ENCODE data around the gene AP3B1. TPM values are rescaled to one million over a fixed set of nuclear protein-coding genes. Genes with fewer than 3 reads are reported as not detected.
A peak's percentile ranks its signal among the peaks of the same experiment; 100 is the strongest.

Gene AP3B1
- total and polyA plus RNA-seq, 2 experiments from 2014 or later = 32.1 to 46.3 TPM

DNA sequence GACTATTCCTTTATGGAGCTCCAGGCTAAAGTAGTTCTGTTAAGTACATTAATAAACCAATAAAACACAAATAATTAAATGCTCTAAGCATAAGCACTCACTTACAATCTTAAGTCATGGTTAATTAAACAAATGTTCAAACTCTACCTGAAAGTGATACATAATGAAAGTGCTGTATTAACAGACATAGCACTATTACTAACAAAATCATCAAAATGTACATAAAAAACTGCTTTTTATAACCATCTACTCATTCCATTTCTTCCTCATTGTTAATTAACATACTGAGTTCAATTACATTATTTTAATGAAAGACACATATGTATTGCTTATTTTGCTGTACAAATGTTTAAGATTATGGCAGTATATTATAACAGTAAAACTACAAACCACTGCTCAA, 107.3 kb downstream of the AP3B1 start (continued):
- TF ChIP-seq, protein P1, sequence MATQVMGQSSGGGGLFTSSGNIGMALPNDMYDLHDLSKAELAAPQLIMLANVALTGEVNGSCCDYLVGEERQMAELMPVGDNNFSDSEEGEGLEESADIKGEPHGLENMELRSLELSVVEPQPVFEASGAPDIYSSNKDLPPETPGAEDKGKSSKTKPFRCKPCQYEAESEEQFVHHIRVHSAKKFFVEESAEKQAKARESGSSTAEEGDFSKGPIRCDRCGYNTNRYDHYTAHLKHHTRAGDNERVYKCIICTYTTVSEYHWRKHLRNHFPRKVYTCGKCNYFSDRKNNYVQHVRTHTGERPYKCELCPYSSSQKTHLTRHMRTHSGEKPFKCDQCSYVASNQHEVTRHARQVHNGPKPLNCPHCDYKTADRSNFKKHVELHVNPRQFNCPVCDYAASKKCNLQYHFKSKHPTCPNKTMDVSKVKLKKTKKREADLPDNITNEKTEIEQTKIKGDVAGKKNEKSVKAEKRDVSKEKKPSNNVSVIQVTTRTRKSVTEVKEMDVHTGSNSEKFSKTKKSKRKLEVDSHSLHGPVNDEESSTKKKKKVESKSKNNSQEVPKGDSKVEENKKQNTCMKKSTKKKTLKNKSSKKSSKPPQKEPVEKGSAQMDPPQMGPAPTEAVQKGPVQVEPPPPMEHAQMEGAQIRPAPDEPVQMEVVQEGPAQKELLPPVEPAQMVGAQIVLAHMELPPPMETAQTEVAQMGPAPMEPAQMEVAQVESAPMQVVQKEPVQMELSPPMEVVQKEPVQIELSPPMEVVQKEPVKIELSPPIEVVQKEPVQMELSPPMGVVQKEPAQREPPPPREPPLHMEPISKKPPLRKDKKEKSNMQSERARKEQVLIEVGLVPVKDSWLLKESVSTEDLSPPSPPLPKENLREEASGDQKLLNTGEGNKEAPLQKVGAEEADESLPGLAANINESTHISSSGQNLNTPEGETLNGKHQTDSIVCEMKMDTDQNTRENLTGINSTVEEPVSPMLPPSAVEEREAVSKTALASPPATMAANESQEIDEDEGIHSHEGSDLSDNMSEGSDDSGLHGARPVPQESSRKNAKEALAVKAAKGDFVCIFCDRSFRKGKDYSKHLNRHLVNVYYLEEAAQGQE (IDR thresholded peaks at IDR 0.05; ENCODE audit: unreplicated experiment) = no peak
- no peak for TF ChIP-seq NANOG (IDR thresholded peaks at IDR 0.05; ENCODE audit: borderline replicate concordance)
- TF ChIP-seq CREB1 (CRISPR knock-in tag; IDR thresholded peaks at IDR 0.05; ENCODE audit: low read depth) = no peak
- no peak for TF ChIP-seq STAT1 (IDR thresholded peaks at IDR 0.05; ENCODE audit: unreplicated experiment)
- no peak for TF ChIP-seq ZNF331 (CRISPR knock-in tag; IDR thresholded peaks at IDR 0.05; ENCODE audit: low read depth)
- TF ChIP-seq ETS1 (IDR thresholded peaks at IDR 0.05) = no peak
- no peak for TF ChIP-seq POLR2AphosphoS5 (IDR thresholded peaks at IDR 0.05; ENCODE audit: low read depth)
- no peak for TF ChIP-seq EZH2 (IDR thresholded peaks at IDR 0.05; ENCODE audit: low read depth, unreplicated experiment)
- TF ChIP-seq ZNF114 (CRISPR knock-in tag; IDR thresholded peaks at IDR 0.05) = no peak
- TF ChIP-seq JUNB (IDR thresholded peaks at IDR 0.05; ENCODE audit: unreplicated experiment) = no peak

DNA sequence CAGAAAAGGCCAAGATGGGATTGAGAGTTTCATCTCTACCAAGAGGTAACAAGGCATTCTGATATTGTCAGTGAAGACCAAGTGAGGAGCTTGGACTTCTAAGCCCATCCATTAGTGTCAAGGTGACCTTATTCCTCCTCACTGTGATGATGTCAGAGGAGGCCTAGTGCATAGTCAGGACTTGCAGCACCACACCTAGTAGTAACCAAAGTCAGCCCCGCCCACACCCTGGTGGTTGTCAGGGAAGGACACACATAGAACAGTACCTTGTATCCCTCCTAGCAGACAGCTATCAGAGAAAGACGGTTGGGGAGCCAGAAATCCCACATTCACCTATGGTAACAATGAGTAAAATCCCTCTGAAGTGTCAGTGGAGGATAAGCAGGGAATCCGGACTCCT, 111.7 kb downstream of the AP3B1 start:
- Mint-ChIP-seq H3K27me3 (ENCODE audit: insufficient read depth, low read depth, poor library complexity) (no peaks in the 10 kb centered on the region), H3K4me3 (no peak overlapping the region), H3K4me1 (peaks cover 3% of the 10 kb centered on the region; the same call in 2 of the 3 replicates), H3K36me3 (ENCODE audit: low read depth) (peaks cover 3% of the 10 kb centered on the region; the same call in 1 of the 3 replicates), H3K27ac (no peak overlapping the region), H3K9me3 (peaks cover under 1% of the 10 kb centered on the region; the same call in 1 of the 3 replicates)
- H4K20me1 ChIP-seq (replicated peaks; ENCODE audit: insufficient read depth) = no peaks in the 10 kb centered on the region
- no peaks in the 10 kb centered on the region for H3K36me3 ChIP-seq (ENCODE audit: insufficient read depth)
- no peaks in the 10 kb centered on the region for H3K79me2 ChIP-seq (replicated peaks; ENCODE audit: insufficient read depth)
- H3F3A ChIP-seq (replicated peaks; ENCODE audit: low read depth) = no peaks in the 10 kb centered on the region
- no peak overlapping the region for H3K27ac ChIP-seq (ENCODE audit: low read depth)
- DNase-seq (ENCODE audit: low spot score) (no peak), ATAC-seq (peak; percentile 45; the same call in 2 of the 3 replicates)
- H2AFZ ChIP-seq = no peak overlapping the region
- no peak overlapping the region for H3K4me2 ChIP-seq
- no peaks in the 10 kb centered on the region for H3K27me3 ChIP-seq (ENCODE audit: insufficient read depth)
- no peaks in the 10 kb centered on the region for H3K4me1 ChIP-seq (ENCODE audit: insufficient read depth)
- H3K4me3 ChIP-seq = no peak overlapping the region
- H3K9me2 ChIP-seq (ENCODE audit: insufficient read depth) = no peaks in the 10 kb centered on the region
- TF ChIP-seq ZNF462 (CRISPR knock-in tag; IDR thresholded peaks at IDR 0.05) (no peak), CTCF (conservative IDR thresholded peaks at IDR 0.05; ENCODE audit: low read depth in 2 of 2) (no peak), CREB1 (CRISPR knock-in tag; IDR thresholded peaks at IDR 0.05; ENCODE audit: low read depth) (no peak), ETS1 (IDR thresholded peaks at IDR 0.05) (no peak), STAT1 (IDR thresholded peaks at IDR 0.05; ENCODE audit: unreplicated experiment) (no peak)

Data from GM23338 (cell line).